Measurements from ENCODE around the gene PCDH15.

The PCDH15 gene

GRCh38 chr10:54108961-54109360 is 692.1 kb downstream of the PCDH15 start:
- H3K4me3 ChIP-seq (replicated peaks; ENCODE audit: low read depth, low read length): no peak overlapping the region
- H3K27me3 ChIP-seq (replicated peaks; ENCODE audit: control insufficient read depth, insufficient read depth, low read length): no peaks in the 10 kb centered on the region
- no peaks in the 10 kb centered on the region for H3K36me3 ChIP-seq (ENCODE audit: control insufficient read depth, insufficient read depth, low read length)
- DNase-seq (ENCODE audit: extremely low read depth, insufficient read length): no peak
- TF ChIP-seq CTCF (IDR thresholded peaks at IDR 0.05; ENCODE audit: insufficient read depth, low read length, poor library complexity, severe bottlenecking): no peak

GRCh38 chr10:54096892-54097291 is 704.1 kb downstream of the PCDH15 start:
- Histone ChIP-seq H3K27me3 (replicated peaks; ENCODE audit: control insufficient read depth, insufficient read depth, low read length) (no peaks in the 10 kb centered on the region), H3K36me3 (ENCODE audit: control insufficient read depth, insufficient read depth, low read length) (no peaks in the 10 kb centered on the region), H3K4me3 (replicated peaks; ENCODE audit: low read depth, low read length) (no peak overlapping the region)
- no peak for TF ChIP-seq CTCF (IDR thresholded peaks at IDR 0.05; ENCODE audit: insufficient read depth, low read length, poor library complexity, severe bottlenecking)
- DNase-seq (ENCODE audit: extremely low read depth, insufficient read length): no peak

DNA sequence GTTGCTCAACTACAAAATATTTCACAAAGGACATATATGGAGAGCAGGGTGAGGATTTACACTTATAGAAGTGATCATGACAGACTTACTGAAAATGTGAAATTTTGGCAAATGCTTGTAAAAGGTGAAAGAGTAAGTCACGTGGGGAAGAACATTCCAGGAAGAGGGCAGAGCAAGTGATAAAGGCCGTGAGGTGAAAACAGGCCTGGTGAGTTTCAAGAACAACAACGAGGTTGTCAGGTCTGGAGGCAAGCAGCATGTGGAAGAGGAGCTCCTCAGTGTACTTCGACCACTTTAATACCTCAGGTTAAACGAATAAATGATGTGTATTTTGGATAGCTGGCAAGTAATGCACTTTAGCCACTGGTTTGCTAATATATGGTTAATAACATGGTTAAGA is 706.7 kb downstream of the PCDH15 start:
- no peak for TF ChIP-seq CTCF (IDR thresholded peaks at IDR 0.05; ENCODE audit: insufficient read depth, low read length, poor library complexity, severe bottlenecking)
- Histone ChIP-seq H3K27me3 (replicated peaks; ENCODE audit: control insufficient read depth, insufficient read depth, low read length) (no peaks in the 10 kb centered on the region), H3K4me3 (replicated peaks; ENCODE audit: low read depth, low read length) (no peak overlapping the region), H3K36me3 (ENCODE audit: control insufficient read depth, insufficient read depth, low read length) (no peaks in the 10 kb centered on the region)
- DNase-seq (ENCODE audit: extremely low read depth, insufficient read length): no peak

GRCh38 chr10:54091237-54091636 is 709.8 kb downstream of the PCDH15 start:
- Histone ChIP-seq H3K36me3 (ENCODE audit: control insufficient read depth, insufficient read depth, low read length) (no peaks in the 10 kb centered on the region), H3K4me3 (replicated peaks; ENCODE audit: low read depth, low read length) (no peak overlapping the region), H3K27me3 (replicated peaks; ENCODE audit: control insufficient read depth, insufficient read depth, low read length) (no peaks in the 10 kb centered on the region)
- TF ChIP-seq CTCF (IDR thresholded peaks at IDR 0.05; ENCODE audit: insufficient read depth, low read length, poor library complexity, severe bottlenecking): no peak
- no peak for DNase-seq (ENCODE audit: extremely low read depth, insufficient read length)

GRCh38 chr10:54081950-54082349 is 719.1 kb downstream of the PCDH15 start:
- no peak for TF ChIP-seq CTCF (IDR thresholded peaks at IDR 0.05; ENCODE audit: insufficient read depth, low read length, poor library complexity, severe bottlenecking)
- no peak for DNase-seq (ENCODE audit: extremely low read depth, insufficient read length)
- no peaks in the 10 kb centered on the region for H3K36me3 ChIP-seq (ENCODE audit: control insufficient read depth, insufficient read depth, low read length)
- H3K4me3 ChIP-seq (replicated peaks; ENCODE audit: low read depth, low read length): no peak overlapping the region
- H3K27me3 ChIP-seq (replicated peaks; ENCODE audit: control insufficient read depth, insufficient read depth, low read length): no peaks in the 10 kb centered on the region

DNA sequence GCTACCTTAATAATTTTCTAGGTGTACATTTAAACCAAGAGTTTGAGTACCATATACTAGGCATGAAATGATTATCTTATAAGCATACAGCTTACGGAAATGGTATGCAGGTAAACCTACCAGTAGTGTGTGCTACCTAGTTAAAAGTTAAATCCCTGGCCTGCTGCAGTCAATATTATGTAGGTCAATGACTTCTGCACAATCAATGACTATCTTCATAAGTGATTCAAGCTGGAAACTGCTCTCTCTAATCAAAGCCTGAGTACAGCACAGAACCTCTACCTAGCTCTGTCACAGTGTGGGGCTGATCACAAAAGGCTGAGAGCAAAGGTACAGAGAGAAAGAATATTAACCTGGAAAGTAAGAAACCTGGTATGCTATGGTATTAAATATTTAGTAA is 733.7 kb downstream of the PCDH15 start:
- no peaks in the 10 kb centered on the region for H3K36me3 ChIP-seq (ENCODE audit: control insufficient read depth, insufficient read depth, low read length)

More for the DNA sequence above, 733.7 kb downstream of the PCDH15 start:
- no peaks in the 10 kb centered on the region for H3K27me3 ChIP-seq (replicated peaks; ENCODE audit: control insufficient read depth, insufficient read depth, low read length)
- no peak for DNase-seq (ENCODE audit: extremely low read depth, insufficient read length)
- no peak overlapping the region for H3K4me3 ChIP-seq (replicated peaks; ENCODE audit: low read depth, low read length)
- no peak for TF ChIP-seq CTCF (IDR thresholded peaks at IDR 0.05; ENCODE audit: insufficient read depth, low read length, poor library complexity, severe bottlenecking)

All from GM06990 (cell line).